Measurements from ENCODE around the gene DCAF15. TPM values are rescaled to one million over a fixed set of nuclear protein-coding genes. Genes with fewer than 3 reads are reported as not detected.

Gene DCAF15
- polyA plus RNA-seq, 1 of the 3 experiments (the other 2 are of a cell fraction) = 55.6 TPM

DNA sequence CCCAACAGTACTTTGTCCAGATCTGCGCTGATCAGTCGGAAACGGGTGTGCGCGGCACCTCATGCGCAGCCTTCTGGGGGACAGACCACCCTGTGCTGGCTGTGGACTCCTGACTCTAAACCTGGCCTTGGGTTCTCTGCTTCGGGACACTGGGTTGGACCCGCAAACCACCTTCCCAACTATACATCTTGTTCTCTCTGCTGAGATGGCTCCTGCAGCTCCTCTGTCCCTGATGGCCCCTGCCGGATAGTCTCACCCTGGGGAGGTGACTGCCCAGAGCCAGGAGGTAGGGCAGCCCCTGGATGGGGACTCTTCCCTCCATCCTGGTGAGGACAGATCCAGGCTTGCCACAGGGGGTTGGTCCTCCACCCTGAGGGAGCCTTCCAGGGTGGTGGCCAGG is 30.5 kb downstream of the DCAF15 start:
- POLR2A ChIA-PET = no interaction called here
- Histone ChIP-seq H3K4me1 (ENCODE audit: control insufficient read depth in 1 of 2, insufficient read depth in 2 of 2, low read depth in 1 of 2, low read length in 1 of 2) (peaks cover 16 to 46% of the 10 kb centered on the region in 2 experiments; a peak in 3 of 4 replicates), H3K79me2 (ENCODE audit: insufficient read depth) (no peaks in the 10 kb centered on the region), H4K20me1 (ENCODE audit: insufficient read depth) (no peaks in the 10 kb centered on the region), H2AFZ (ENCODE audit: low read depth) (no peak overlapping the region), H3K27me3 (ENCODE audit: insufficient read depth) (no peaks in the 10 kb centered on the region), H3K4me3 (ENCODE audit: low read depth in 2 of 2, low read length in 1 of 2) (no peak overlapping the region), H3F3A (replicated peaks; ENCODE audit: insufficient read depth) (peaks cover 13% of the 10 kb centered on the region), H3K9me3 (no peaks in the 10 kb centered on the region), H3K9me2 (no peaks in the 10 kb centered on the region), H3K9ac (no peak overlapping the region), H3K27ac (ENCODE audit: low read depth in 2 of 2, low read length in 1 of 2) (no peak overlapping the region), H3K4me2 (no peak overlapping the region), H3K36me3 (replicated peaks in 1 of 2; ENCODE audit: control insufficient read depth in 1 of 2, insufficient read depth in 2 of 2, low read length in 1 of 2) (peaks cover 0 to 3% of the 10 kb centered on the region in 2 experiments)
- CTCF ChIA-PET = interaction anchor here (0.8 kb wide), 1 partner anchor 30 kb away, joined by 3 read pairs; no protein-coding TSS in a partner anchor
- no peak for DNase-seq
- 99% methylated on average over 8 of the region's 9 CpGs for WGBS (ENCODE audit: low lambda C conversion rate)
- no peak for TF ChIP-seq GABPA (IDR thresholded peaks at IDR 0.05; ENCODE audit: low read depth)
- TF ChIP-seq, protein P1, sequence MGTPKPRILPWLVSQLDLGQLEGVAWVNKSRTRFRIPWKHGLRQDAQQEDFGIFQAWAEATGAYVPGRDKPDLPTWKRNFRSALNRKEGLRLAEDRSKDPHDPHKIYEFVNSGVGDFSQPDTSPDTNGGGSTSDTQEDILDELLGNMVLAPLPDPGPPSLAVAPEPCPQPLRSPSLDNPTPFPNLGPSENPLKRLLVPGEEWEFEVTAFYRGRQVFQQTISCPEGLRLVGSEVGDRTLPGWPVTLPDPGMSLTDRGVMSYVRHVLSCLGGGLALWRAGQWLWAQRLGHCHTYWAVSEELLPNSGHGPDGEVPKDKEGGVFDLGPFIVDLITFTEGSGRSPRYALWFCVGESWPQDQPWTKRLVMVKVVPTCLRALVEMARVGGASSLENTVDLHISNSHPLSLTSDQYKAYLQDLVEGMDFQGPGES (IDR thresholded peaks at IDR 0.05; ENCODE audit: low read depth, low read length) = no peak
- TF ChIP-seq, protein P2, sequence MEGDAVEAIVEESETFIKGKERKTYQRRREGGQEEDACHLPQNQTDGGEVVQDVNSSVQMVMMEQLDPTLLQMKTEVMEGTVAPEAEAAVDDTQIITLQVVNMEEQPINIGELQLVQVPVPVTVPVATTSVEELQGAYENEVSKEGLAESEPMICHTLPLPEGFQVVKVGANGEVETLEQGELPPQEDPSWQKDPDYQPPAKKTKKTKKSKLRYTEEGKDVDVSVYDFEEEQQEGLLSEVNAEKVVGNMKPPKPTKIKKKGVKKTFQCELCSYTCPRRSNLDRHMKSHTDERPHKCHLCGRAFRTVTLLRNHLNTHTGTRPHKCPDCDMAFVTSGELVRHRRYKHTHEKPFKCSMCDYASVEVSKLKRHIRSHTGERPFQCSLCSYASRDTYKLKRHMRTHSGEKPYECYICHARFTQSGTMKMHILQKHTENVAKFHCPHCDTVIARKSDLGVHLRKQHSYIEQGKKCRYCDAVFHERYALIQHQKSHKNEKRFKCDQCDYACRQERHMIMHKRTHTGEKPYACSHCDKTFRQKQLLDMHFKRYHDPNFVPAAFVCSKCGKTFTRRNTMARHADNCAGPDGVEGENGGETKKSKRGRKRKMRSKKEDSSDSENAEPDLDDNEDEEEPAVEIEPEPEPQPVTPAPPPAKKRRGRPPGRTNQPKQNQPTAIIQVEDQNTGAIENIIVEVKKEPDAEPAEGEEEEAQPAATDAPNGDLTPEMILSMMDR (IDR thresholded peaks at IDR 0.05) = no peak
- TF ChIP-seq, protein P3, sequence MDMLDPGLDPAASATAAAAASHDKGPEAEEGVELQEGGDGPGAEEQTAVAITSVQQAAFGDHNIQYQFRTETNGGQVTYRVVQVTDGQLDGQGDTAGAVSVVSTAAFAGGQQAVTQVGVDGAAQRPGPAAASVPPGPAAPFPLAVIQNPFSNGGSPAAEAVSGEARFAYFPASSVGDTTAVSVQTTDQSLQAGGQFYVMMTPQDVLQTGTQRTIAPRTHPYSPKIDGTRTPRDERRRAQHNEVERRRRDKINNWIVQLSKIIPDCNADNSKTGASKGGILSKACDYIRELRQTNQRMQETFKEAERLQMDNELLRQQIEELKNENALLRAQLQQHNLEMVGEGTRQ (IDR thresholded peaks at IDR 0.05; ENCODE audit: borderline replicate concordance, low read depth, low read length) = no peak
- TF ChIP-seq ELF1 (IDR thresholded peaks at IDR 0.05) = no peak
- no peak for TF ChIP-seq TCF12 (IDR thresholded peaks at IDR 0.05)
- TF ChIP-seq, protein P4, sequence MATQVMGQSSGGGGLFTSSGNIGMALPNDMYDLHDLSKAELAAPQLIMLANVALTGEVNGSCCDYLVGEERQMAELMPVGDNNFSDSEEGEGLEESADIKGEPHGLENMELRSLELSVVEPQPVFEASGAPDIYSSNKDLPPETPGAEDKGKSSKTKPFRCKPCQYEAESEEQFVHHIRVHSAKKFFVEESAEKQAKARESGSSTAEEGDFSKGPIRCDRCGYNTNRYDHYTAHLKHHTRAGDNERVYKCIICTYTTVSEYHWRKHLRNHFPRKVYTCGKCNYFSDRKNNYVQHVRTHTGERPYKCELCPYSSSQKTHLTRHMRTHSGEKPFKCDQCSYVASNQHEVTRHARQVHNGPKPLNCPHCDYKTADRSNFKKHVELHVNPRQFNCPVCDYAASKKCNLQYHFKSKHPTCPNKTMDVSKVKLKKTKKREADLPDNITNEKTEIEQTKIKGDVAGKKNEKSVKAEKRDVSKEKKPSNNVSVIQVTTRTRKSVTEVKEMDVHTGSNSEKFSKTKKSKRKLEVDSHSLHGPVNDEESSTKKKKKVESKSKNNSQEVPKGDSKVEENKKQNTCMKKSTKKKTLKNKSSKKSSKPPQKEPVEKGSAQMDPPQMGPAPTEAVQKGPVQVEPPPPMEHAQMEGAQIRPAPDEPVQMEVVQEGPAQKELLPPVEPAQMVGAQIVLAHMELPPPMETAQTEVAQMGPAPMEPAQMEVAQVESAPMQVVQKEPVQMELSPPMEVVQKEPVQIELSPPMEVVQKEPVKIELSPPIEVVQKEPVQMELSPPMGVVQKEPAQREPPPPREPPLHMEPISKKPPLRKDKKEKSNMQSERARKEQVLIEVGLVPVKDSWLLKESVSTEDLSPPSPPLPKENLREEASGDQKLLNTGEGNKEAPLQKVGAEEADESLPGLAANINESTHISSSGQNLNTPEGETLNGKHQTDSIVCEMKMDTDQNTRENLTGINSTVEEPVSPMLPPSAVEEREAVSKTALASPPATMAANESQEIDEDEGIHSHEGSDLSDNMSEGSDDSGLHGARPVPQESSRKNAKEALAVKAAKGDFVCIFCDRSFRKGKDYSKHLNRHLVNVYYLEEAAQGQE (IDR thresholded peaks at IDR 0.05; ENCODE audit: low read depth, low read length) = no peak

All from SK-N-SH (cell line).